ENCODE measurements around the gene ANKRD18B.
"Not testable (repeated sequence)": the region's sequence is repeated elsewhere in the genome, so short reads cannot be mapped to it uniquely, and the experiment has no call there.

The ANKRD18B gene

GRCh38 chr9:33587799-33588198 lies 63.7 kb downstream of the ANKRD18B start:
- POLR2A ChIA-PET; H3K9me3 ChIP-seq (ENCODE audit: control insufficient read depth, insufficient read depth, low read depth, low read length); H3K4me3 ChIP-seq (ENCODE audit: low read depth, low read length); CTCF ChIA-PET; H3K36me3 ChIP-seq (ENCODE audit: control insufficient read depth in 2 of 2, insufficient read depth in 1 of 2, low read length in 2 of 2); H3K4me1 ChIP-seq (ENCODE audit: control insufficient read depth, insufficient read depth, low read length); H3K27ac ChIP-seq (ENCODE audit: extremely low read depth, low read depth, low read length): not testable (repeated sequence)
- peak; percentile 58; the same call in 1 of the 2 replicates for TF ChIP-seq EGR2 (tag by site-specific recombination; IDR thresholded peaks at IDR 0.05; ENCODE audit: low read depth)
- peak; percentile 67 for TF ChIP-seq ZFHX2 (tag by site-specific recombination; conservative IDR thresholded peaks at IDR 0.05)

- H3K9me3 ChIP-seq (ENCODE audit: control insufficient read depth, insufficient read depth, low read depth, low read length); H3K36me3 ChIP-seq (ENCODE audit: control insufficient read depth in 2 of 2, insufficient read depth in 1 of 2, low read length in 2 of 2); H3K4me1 ChIP-seq (ENCODE audit: control insufficient read depth, insufficient read depth, low read length); POLR2A ChIA-PET; CTCF ChIA-PET; H3K27ac ChIP-seq (ENCODE audit: extremely low read depth, low read depth, low read length); H3K4me3 ChIP-seq (ENCODE audit: low read depth, low read length): not testable (repeated sequence)
Measured at GRCh38 chr9:33588876-33589275, 64.8 kb downstream of the ANKRD18B start.

- H3K9me3 ChIP-seq (ENCODE audit: control insufficient read depth, insufficient read depth, low read depth, low read length); CTCF ChIA-PET; H3K4me3 ChIP-seq (ENCODE audit: low read depth, low read length); POLR2A ChIA-PET; H3K27ac ChIP-seq (ENCODE audit: extremely low read depth, low read depth, low read length); H3K36me3 ChIP-seq (ENCODE audit: control insufficient read depth in 2 of 2, insufficient read depth in 1 of 2, low read length in 2 of 2); H3K4me1 ChIP-seq (ENCODE audit: control insufficient read depth, insufficient read depth, low read length): not testable (repeated sequence)
- TF ChIP-seq ZFHX2 (tag by site-specific recombination; conservative IDR thresholded peaks at IDR 0.05) (peak; percentile 81), EGR2 (tag by site-specific recombination; IDR thresholded peaks at IDR 0.05; ENCODE audit: low read depth) (peak; percentile 95)
Measured at GRCh38 chr9:33590857-33591256, 66.8 kb downstream of the ANKRD18B start.

- POLR2A ChIA-PET; H3K4me1 ChIP-seq (ENCODE audit: control insufficient read depth, insufficient read depth, low read length); CTCF ChIA-PET; H3K27ac ChIP-seq (ENCODE audit: extremely low read depth, low read depth, low read length); H3K9me3 ChIP-seq (ENCODE audit: control insufficient read depth, insufficient read depth, low read depth, low read length); H3K4me3 ChIP-seq (ENCODE audit: low read depth, low read length); H3K36me3 ChIP-seq (ENCODE audit: control insufficient read depth in 2 of 2, insufficient read depth in 1 of 2, low read length in 2 of 2): not testable (repeated sequence)
- TF ChIP-seq EGR2 (tag by site-specific recombination; IDR thresholded peaks at IDR 0.05; ENCODE audit: low read depth), result peak; percentile 88
- TF ChIP-seq ZFHX2 (tag by site-specific recombination; conservative IDR thresholded peaks at IDR 0.05), result peak; percentile 76
Measured at GRCh38 chr9:33596974-33597373, 72.9 kb downstream of the ANKRD18B start.

GRCh38 chr9:33597386-33597785 lies 73.3 kb downstream of the ANKRD18B start:
- POLR2A ChIA-PET; H3K4me3 ChIP-seq (ENCODE audit: low read depth, low read length); H3K4me1 ChIP-seq (ENCODE audit: control insufficient read depth, insufficient read depth, low read length); H3K36me3 ChIP-seq (ENCODE audit: control insufficient read depth in 2 of 2, insufficient read depth in 1 of 2, low read length in 2 of 2); CTCF ChIA-PET; H3K9me3 ChIP-seq (ENCODE audit: control insufficient read depth, insufficient read depth, low read depth, low read length); H3K27ac ChIP-seq (ENCODE audit: extremely low read depth, low read depth, low read length): not testable (repeated sequence)

GRCh38 chr9:33598796-33599379 lies 74.8 kb downstream of the ANKRD18B start:
- CTCF ChIA-PET; H3K9me3 ChIP-seq (ENCODE audit: control insufficient read depth, insufficient read depth, low read depth, low read length); POLR2A ChIA-PET: not testable (repeated sequence)

GRCh38 chr9:33600911-33601310 lies 76.9 kb downstream of the ANKRD18B start:
- CTCF ChIA-PET, result not testable (repeated sequence)

More at GRCh38 chr9:33598796-33599379, 74.8 kb downstream of the ANKRD18B start:
- H3K4me3 ChIP-seq (ENCODE audit: low read depth, low read length); H3K4me1 ChIP-seq (ENCODE audit: control insufficient read depth, insufficient read depth, low read length); H3K27ac ChIP-seq (ENCODE audit: extremely low read depth, low read depth, low read length); H3K36me3 ChIP-seq (ENCODE audit: control insufficient read depth in 2 of 2, insufficient read depth in 1 of 2, low read length in 2 of 2): not testable (repeated sequence)

GRCh38 chr9:33604249-33604648 lies 80.2 kb downstream of the ANKRD18B start:
- ChIA-PET POLR2A (interaction anchor here (1.0 kb wide), 1 partner anchor 17 kb away, joined by 4 read pairs; no protein-coding TSS in a partner anchor), CTCF (interaction anchor here (0.6 to 1.9 kb wide), 3 partner anchors 12 to 663 kb away, joined by 3 to 8 read pairs (median 4); no protein-coding TSS in a partner anchor)
- H3K9me3 ChIP-seq (ENCODE audit: control insufficient read depth, insufficient read depth, low read depth, low read length); H3K4me1 ChIP-seq (ENCODE audit: control insufficient read depth, insufficient read depth, low read length); H3K27ac ChIP-seq (ENCODE audit: extremely low read depth, low read depth, low read length); H3K4me3 ChIP-seq (ENCODE audit: low read depth, low read length); H3K36me3 ChIP-seq (ENCODE audit: control insufficient read depth in 2 of 2, insufficient read depth in 1 of 2, low read length in 2 of 2): not testable (repeated sequence)

More at GRCh38 chr9:33600911-33601310, 76.9 kb downstream of the ANKRD18B start:
- H3K4me1 ChIP-seq (ENCODE audit: control insufficient read depth, insufficient read depth, low read length); H3K27ac ChIP-seq (ENCODE audit: extremely low read depth, low read depth, low read length); H3K36me3 ChIP-seq (ENCODE audit: control insufficient read depth in 2 of 2, insufficient read depth in 1 of 2, low read length in 2 of 2); H3K9me3 ChIP-seq (ENCODE audit: control insufficient read depth, insufficient read depth, low read depth, low read length); POLR2A ChIA-PET; H3K4me3 ChIP-seq (ENCODE audit: low read depth, low read length): not testable (repeated sequence)

- not testable (repeated sequence) for H3K27ac ChIP-seq (ENCODE audit: extremely low read depth, low read depth, low read length); H3K4me1 ChIP-seq (ENCODE audit: control insufficient read depth, insufficient read depth, low read length); H3K36me3 ChIP-seq (ENCODE audit: control insufficient read depth in 2 of 2, insufficient read depth in 1 of 2, low read length in 2 of 2); H3K9me3 ChIP-seq (ENCODE audit: control insufficient read depth, insufficient read depth, low read depth, low read length); H3K4me3 ChIP-seq (ENCODE audit: low read depth, low read length)
- POLR2A ChIA-PET, result interaction anchor here (1.0 kb wide), 1 partner anchor 16 kb away, joined by 4 read pairs; no protein-coding TSS in a partner anchor
- CTCF ChIA-PET, result interaction anchor here (1.1 to 1.9 kb wide), 2 partner anchors 11 to 152 kb away, joined by 3 to 8 read pairs; no protein-coding TSS in a partner anchor
Measured at GRCh38 chr9:33604936-33605335, 80.9 kb downstream of the ANKRD18B start.

Data from HEK293 (cell line).